ENCODE measurements around the gene TMPRSS4.

The TMPRSS4 gene

DNA sequence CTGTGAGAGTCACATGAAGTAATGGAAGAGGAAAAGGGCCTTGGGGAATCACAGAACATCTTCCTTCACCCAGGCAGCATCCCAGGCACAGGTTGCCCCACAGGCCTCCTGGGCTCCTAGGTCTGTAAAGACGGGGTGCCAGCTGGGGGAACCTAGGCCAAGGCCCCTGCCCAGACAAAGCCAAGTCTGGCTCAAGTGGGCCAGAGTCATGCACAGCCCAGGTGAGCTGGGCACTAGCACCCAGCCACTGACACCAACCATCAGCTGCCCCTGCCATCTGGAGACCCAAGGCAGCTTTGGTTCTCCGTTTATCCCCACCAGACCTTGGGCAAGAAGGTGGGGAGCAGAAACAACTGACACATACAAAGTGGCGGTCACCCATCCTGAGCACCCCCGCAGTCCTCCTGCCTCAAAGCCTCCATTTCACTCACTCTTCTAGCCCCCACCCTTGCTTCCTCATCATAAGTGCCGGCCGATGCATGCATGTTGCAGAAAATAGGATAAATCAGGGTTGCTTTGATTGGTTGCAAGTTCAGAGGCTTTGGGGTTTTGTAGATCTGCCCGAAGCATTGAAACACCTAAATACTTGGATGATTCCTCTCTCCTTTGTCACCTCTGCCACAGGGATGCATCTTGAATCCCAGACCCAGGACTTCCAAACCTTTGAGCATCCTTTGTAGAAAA is 26.5 kb upstream of the TMPRSS4 start:
- DNase-seq (ENCODE audit: low read depth in 2 of 2) = no peak
- no peak overlapping the region for H3K4me3 ChIP-seq (replicated peaks in 1 of 2; ENCODE audit: low read depth in 2 of 2, low read length in 2 of 2)
- TF ChIP-seq, protein P1, sequence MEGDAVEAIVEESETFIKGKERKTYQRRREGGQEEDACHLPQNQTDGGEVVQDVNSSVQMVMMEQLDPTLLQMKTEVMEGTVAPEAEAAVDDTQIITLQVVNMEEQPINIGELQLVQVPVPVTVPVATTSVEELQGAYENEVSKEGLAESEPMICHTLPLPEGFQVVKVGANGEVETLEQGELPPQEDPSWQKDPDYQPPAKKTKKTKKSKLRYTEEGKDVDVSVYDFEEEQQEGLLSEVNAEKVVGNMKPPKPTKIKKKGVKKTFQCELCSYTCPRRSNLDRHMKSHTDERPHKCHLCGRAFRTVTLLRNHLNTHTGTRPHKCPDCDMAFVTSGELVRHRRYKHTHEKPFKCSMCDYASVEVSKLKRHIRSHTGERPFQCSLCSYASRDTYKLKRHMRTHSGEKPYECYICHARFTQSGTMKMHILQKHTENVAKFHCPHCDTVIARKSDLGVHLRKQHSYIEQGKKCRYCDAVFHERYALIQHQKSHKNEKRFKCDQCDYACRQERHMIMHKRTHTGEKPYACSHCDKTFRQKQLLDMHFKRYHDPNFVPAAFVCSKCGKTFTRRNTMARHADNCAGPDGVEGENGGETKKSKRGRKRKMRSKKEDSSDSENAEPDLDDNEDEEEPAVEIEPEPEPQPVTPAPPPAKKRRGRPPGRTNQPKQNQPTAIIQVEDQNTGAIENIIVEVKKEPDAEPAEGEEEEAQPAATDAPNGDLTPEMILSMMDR (IDR thresholded peaks at IDR 0.05; ENCODE audit: low read depth, low read length) = no peak

DNA sequence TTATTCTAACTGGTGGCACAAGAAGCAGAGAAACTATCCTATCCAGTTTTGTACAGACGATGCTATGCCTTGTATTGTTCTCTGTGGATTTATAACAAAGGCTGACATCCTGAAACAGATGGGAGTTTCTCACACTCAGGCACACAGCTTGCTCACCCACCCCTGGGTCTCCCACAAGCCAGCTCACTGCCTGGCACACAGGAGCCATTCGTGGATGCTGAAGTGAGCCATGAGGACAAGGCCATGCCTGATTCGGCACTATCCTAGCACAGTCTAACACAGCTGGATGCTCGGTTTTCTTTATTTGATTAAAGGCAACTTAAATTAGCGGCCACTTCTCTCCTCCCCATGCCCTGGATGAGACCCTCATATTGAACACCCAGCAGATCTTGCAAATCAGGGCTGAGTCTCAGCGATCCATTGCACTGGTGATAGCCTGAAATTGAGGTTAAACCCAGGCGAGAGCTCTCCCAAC is 25.7 kb upstream of the TMPRSS4 start:
- DNase-seq (ENCODE audit: low read depth in 2 of 2) = no peak
- H3K4me3 ChIP-seq (replicated peaks in 1 of 2; ENCODE audit: low read depth in 2 of 2, low read length in 2 of 2) = no peak overlapping the region

DNA sequence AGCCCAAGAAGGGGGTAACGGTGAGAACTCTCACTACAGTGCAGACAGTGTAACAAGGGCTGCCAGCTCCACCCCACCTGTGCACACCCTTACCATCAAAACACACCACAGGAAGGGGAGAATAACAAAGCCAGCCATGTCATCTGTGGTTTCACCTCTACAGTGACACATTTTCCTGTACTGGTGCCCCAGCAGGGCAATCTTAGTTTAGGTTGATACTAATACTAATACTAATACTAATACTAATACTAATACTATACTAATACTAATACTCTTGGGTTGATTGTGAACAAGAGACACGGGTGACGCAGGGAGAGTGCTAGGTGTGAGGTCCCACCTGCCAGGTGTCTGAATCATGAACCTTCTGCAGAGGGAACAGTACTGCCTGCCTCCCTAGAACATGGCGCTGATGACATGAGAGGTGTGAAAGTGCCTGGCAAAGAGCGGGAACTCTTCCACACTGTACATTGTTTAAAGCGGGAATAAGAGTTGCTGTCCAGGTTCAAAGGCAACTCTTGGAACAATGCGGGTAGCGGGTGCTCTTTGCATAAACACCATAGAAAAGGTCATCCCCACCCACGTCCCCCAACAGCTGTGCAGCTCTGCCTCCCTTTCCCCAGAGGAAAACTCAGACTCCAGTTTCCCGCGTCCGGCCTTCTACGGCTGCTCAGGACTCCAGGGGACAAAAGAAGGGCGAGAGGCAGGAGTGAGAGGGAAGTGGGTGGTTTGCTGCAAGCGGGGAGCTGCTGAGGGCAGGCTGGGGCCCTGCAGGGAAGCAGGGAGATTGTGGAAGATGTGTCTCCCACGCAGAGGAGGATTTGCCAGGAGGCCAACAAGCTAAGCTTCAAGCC is 25.0 kb upstream of the TMPRSS4 start:
- TF ChIP-seq, protein P1 (IDR thresholded peaks at IDR 0.05; ENCODE audit: low read depth, low read length) = no peak
- DNase-seq (ENCODE audit: low read depth in 2 of 2) = no peak
- no peak overlapping the region for H3K4me3 ChIP-seq (replicated peaks in 1 of 2; ENCODE audit: low read depth in 2 of 2, low read length in 2 of 2)

More for the DNA sequence above, 25.7 kb upstream of the TMPRSS4 start:
- TF ChIP-seq, protein P1 (IDR thresholded peaks at IDR 0.05; ENCODE audit: low read depth, low read length) = no peak

DNA sequence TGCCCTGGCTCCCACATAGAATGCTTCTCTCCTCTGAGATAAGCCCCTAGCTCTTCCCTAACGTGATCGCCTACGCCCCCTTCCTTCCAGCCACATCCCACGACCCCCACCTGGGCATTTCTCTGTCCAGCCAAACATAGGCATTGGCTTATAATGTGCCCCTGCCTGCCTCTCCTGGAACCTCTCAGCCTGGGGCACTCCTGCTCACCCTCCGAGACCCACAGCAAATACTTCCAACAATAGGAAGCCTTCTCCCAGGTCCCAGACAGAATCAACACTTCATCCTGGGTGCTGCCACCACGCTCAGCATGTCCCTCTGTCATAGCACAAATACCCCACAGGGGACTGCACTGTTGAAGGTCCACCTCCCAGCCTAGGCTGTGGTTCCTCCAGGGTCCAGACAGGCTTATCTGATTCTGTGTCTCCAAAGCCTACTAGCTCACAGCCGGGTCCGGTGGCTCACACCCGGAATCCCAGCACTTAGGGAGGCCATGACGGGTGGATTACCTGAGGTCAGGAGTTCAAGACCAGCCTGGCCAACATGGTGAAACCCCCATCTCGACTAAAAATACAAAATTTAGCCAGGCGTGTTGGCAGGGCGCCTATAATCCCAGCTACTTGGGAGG is 24.2 kb upstream of the TMPRSS4 start:
- TF ChIP-seq, protein P1 (IDR thresholded peaks at IDR 0.05; ENCODE audit: low read depth, low read length) = no peak
- no peak for DNase-seq (ENCODE audit: low read depth in 2 of 2)
- no peak overlapping the region for H3K4me3 ChIP-seq (replicated peaks in 1 of 2; ENCODE audit: low read depth in 2 of 2, low read length in 2 of 2)

DNA sequence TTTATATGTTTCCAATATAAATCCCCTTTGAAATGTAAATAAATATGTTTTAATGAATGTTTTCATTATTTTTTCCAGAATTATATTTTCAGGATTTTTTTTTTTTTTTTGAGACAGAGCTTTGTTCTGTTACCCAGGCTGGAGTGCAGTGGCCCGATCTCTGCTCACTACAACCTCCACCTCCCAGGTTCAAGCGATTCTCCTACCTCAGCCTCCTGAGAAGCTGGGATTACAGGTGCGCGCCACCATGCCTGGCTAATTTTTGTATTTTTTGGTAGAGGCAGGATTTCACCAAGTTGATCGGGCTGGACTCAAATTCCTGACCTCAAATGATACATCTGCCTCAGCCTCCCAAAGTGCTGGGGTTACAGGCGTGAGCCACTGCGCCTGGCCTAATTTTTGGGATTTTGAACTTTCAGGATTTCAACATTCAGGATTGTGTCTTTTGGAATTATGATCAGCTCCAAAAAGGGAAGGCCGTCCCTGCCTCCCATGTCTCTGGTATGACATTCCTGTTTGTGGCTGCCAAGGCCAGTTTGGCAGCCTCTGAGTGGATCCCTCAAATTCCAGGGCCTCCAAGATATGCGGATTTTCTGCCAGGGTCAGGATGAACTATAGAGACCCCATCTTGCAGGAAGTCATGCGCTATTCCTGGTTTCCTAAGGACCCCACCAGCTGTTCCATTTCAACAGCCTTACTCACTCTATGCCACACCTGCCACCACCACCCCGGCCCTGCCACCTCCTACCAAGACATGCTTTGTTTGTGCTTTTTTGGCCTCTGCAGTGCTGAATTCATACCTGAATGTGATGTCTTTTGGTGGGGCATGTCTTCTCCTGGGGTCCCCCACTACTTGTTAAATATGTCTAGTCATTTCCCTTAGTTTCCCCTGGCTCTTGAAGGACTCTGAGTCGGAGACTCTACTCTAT is 21.9 kb upstream of the TMPRSS4 start:
- TF ChIP-seq, protein P1 (IDR thresholded peaks at IDR 0.05; ENCODE audit: low read depth, low read length) = no peak

DNA sequence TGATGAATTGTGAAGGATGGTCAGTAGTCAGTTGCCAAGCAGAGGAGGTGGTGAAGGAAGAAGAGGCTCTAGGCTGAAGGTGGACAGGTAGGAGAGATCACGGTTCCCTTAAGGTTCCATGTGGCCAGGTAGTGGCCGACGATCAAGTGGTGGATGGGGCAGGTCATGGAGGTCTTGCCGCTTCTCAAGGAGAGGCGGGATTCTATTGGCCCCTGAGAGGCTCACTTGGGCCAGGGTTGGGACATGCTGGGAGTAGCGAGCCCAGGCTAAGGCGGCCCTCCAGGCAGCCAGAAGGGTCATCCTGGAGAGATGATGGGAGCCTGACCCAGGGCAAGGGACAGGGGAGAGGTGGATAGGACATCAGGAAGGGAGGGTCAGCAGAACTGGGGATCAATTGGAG is 20.9 kb upstream of the TMPRSS4 start:
- H3K4me3 ChIP-seq (replicated peaks in 1 of 2; ENCODE audit: low read depth in 2 of 2, low read length in 2 of 2) = no peak overlapping the region
- TF ChIP-seq, protein P1 (IDR thresholded peaks at IDR 0.05; ENCODE audit: low read depth, low read length) = no peak
- DNase-seq (ENCODE audit: low read depth in 2 of 2) = no peak

More for the DNA sequence above, 21.9 kb upstream of the TMPRSS4 start:
- H3K4me3 ChIP-seq (replicated peaks in 1 of 2; ENCODE audit: low read depth in 2 of 2, low read length in 2 of 2) = no peak overlapping the region
- DNase-seq (ENCODE audit: low read depth in 2 of 2) = no peak
